ENCODE measurements around the gene TPCN2.

DNA sequence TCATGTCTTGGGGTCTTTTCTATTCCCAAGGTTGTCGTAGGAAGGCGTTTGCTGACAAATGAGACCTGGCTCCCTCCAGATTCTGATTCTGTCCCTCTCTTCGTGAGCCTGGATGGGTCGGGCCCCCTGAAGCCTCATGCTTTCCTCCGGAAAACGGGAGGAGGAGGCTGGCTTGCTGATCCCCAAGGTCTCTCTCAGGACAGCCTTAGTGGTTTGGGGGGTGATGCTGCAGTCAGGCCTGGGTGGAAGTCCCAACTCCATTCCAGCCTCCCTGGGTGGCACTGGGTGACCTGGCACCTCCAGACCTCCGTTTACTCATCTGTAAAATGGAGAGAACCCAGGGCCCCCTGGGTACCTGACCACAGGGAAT, 83.6 kb downstream of the TPCN2 start:
- TF ChIP-seq ZNF565 (CRISPR knock-in tag; conservative IDR thresholded peaks at IDR 0.05; ENCODE audit: low read depth) (no peak), OSR1 (CRISPR knock-in tag; IDR thresholded peaks at IDR 0.05) (no peak)
- TF ChIP-seq, protein P1, sequence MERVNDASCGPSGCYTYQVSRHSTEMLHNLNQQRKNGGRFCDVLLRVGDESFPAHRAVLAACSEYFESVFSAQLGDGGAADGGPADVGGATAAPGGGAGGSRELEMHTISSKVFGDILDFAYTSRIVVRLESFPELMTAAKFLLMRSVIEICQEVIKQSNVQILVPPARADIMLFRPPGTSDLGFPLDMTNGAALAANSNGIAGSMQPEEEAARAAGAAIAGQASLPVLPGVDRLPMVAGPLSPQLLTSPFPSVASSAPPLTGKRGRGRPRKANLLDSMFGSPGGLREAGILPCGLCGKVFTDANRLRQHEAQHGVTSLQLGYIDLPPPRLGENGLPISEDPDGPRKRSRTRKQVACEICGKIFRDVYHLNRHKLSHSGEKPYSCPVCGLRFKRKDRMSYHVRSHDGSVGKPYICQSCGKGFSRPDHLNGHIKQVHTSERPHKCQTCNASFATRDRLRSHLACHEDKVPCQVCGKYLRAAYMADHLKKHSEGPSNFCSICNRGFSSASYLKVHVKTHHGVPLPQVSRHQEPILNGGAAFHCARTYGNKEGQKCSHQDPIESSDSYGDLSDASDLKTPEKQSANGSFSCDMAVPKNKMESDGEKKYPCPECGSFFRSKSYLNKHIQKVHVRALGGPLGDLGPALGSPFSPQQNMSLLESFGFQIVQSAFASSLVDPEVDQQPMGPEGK (CRISPR knock-in tag; IDR thresholded peaks at IDR 0.05; ENCODE audit: borderline replicate concordance), result no peak
